A673 (cell line): Measurements from ENCODE around the gene DZANK1. TPM values are rescaled to one million over a fixed set of nuclear protein-coding genes. Genes with fewer than 3 reads are reported as not detected.
"Not testable (repeated sequence)": the region's sequence is repeated elsewhere in the genome, so short reads cannot be mapped to it uniquely, and the experiment has no call there.

ENCODE experiments used
- BruUV-seq: library from RNA; stranded (reverse); fragments of 400-500 nt; replicated peaks from 2 replicates; lab custom pipeline; 2021; lab: Mats Ljungman, UMichigan
- CTCF ChIA-PET: fragments of 300-600 bp; sonication (Branson Sonifier 250); formaldehyde crosslinking; loops from one replicate; lab custom pipeline; 2022; ENCODE audit warnings: antibody characterized with exemption; lab: Charles Lee
- POLR2A ChIA-PET: fragments of 300-600 bp; sonication (Branson Sonifier 250); formaldehyde crosslinking; loops from one replicate; lab custom pipeline; 2022; ENCODE audit warnings: antibody characterized with exemption; ENCODE audit not compliant: low non-redundant PET; lab: Charles Lee
- DNase-seq: peaks from one replicate; pipeline ENCODE4 v3.0.0-alpha.2; 2015; ENCODE audit warnings: low spot score
- H3K27ac ChIP-seq: fragments of 200-600 bp; sonication (generic); 2 replicates; pipeline ENCODE4 v1.5.1; 2016; ENCODE audit warnings: mixed run types, low read depth, mild to moderate bottlenecking, mixed read lengths, antibody characterized with exemption, low read length; ENCODE audit not compliant: poor library complexity, severe bottlenecking
- H3K27me3 ChIP-seq: fragments of 200-600 bp; sonication (generic); replicated peaks from 2 replicates; pipeline ENCODE4 v1.6.1; 2017; ENCODE audit warnings: mixed run types, low read depth, mild to moderate bottlenecking, mixed read lengths, antibody characterized with exemption, low read length; ENCODE audit not compliant: insufficient read depth, poor library complexity
- H3K36me3 ChIP-seq: fragments of 200-600 bp; sonication (generic); 2 replicates; pipeline ENCODE4 v1.6.1; 2016; ENCODE audit warnings: mixed run types, mild to moderate bottlenecking, mixed read lengths, antibody characterized with exemption, low read length; ENCODE audit not compliant: insufficient read depth, poor library complexity, severe bottlenecking
- H3K4me1 ChIP-seq: fragments of 200-600 bp; sonication (generic); 2 replicates; pipeline ENCODE4 v1.6.1; 2017; ENCODE audit warnings: mixed run types, mild to moderate bottlenecking, mixed read lengths, antibody characterized with exemption, low read length; ENCODE audit not compliant: insufficient read depth, poor library complexity, severe bottlenecking
- H3K4me3 ChIP-seq: fragments of 200-600 bp; sonication (generic); 2 replicates; pipeline ENCODE4 v1.5.1; 2016; ENCODE audit warnings: low read depth, mixed run types, mild to moderate bottlenecking, mixed read lengths, low read length; ENCODE audit not compliant: poor library complexity, severe bottlenecking
- H3K9me3 ChIP-seq: fragments of 200-600 bp; sonication (generic); 2 replicates; pipeline ENCODE4 v1.6.1; 2016; ENCODE audit warnings: mixed run types, low read depth, mild to moderate bottlenecking, mixed read lengths, antibody characterized with exemption, low read length; ENCODE audit not compliant: poor library complexity, severe bottlenecking
- CTCF ChIP-seq: fragments of 300-800, 200-600 bp; sonication (generic); conservative IDR thresholded peaks from 2 replicates; pipeline ENCODE4 v1.5.1; 2017; ENCODE audit warnings: low read depth, mild to moderate bottlenecking, antibody characterized with exemption, low read length, moderate library complexity, mixed read lengths
- EZH2 ChIP-seq: fragments of 200-600 bp; sonication (generic); IDR thresholded peaks from 2 replicates; pipeline ENCODE4 v1.6.1; 2017; ENCODE audit warnings: borderline replicate concordance, low read depth, mild to moderate bottlenecking, mixed read lengths, antibody characterized with exemption, low read length; ENCODE audit not compliant: poor library complexity, severe bottlenecking
- intact Hi-C: fragments of 100-400 bp; cut with micrococcal nuclease; formaldehyde crosslinking; loops from one replicate; pipeline ENCODE4 v1.10.0; 2022; ENCODE audit not compliant: unreplicated experiment
- total RNA-seq: library from RNA; stranded (reverse); gene quantifications from 2 replicates; pipeline ENCODE4 v1.2.3, GENCODE V29; 2021

The DZANK1 gene
- total RNA-seq, 1 experiment from 2014 or later: 3.9 TPM

- TF ChIP-seq CTCF (no peak), EZH2 (no peak)
- Histone ChIP-seq H3K9me3 (no peaks in the 10 kb centered on the region), H3K4me1 (no peaks in the 10 kb centered on the region), H3K4me3 (no peak overlapping the region), H3K27me3 (no peaks in the 10 kb centered on the region), H3K27ac (no peak overlapping the region), H3K36me3 (no peaks in the 10 kb centered on the region)
- no peak for DNase-seq
- CTCF ChIA-PET: no interaction called here
- intact Hi-C loops: no loop called here
- no TSS peak for BruUV-seq
- POLR2A ChIA-PET: no interaction called here
Measured at GRCh38 chr20:18400460-18400859, 66.4 kb downstream of the DZANK1 start.

GRCh38 chr20:18398713-18399112 is 68.1 kb downstream of the DZANK1 start:
- CTCF ChIA-PET, H3K4me3 ChIP-seq, H3K27ac ChIP-seq, POLR2A ChIA-PET, DNase-seq, H3K27me3 ChIP-seq, intact Hi-C loops, H3K36me3 ChIP-seq, BruUV-seq, H3K4me1 ChIP-seq, H3K9me3 ChIP-seq: not testable (repeated sequence)

- no TSS peak for BruUV-seq
- Histone ChIP-seq H3K4me1 (no peaks in the 10 kb centered on the region), H3K4me3 (no peak overlapping the region), H3K27ac (no peak overlapping the region), H3K27me3 (no peaks in the 10 kb centered on the region), H3K36me3 (no peaks in the 10 kb centered on the region), H3K9me3 (no peaks in the 10 kb centered on the region)
- DNase-seq: no peak
- POLR2A ChIA-PET: interaction anchor here (0.6 kb wide), 1 partner anchor 12 kb away, joined by 5 read pairs; no protein-coding TSS in a partner anchor
- CTCF ChIA-PET: no interaction called here
- TF ChIP-seq CTCF (no peak), EZH2 (no peak)
- intact Hi-C loops: no loop called here
Measured at GRCh38 chr20:18397030-18397429, 69.8 kb downstream of the DZANK1 start.

- CTCF ChIA-PET: no interaction called here
- POLR2A ChIA-PET: no interaction called here
- no peak overlapping the region for H3K27ac ChIP-seq
Measured at GRCh38 chr20:18395544-18395943, 71.3 kb downstream of the DZANK1 start.

More at GRCh38 chr20:18395544-18395943, 71.3 kb downstream of the DZANK1 start:
- no peak for TF ChIP-seq CTCF
- no peak for TF ChIP-seq EZH2
- no peaks in the 10 kb centered on the region for H3K27me3 ChIP-seq
- no peaks in the 10 kb centered on the region for H3K9me3 ChIP-seq
- no peak for DNase-seq
- no peaks in the 10 kb centered on the region for H3K36me3 ChIP-seq
- no peak overlapping the region for H3K4me3 ChIP-seq
- intact Hi-C loops: no loop called here
- no peaks in the 10 kb centered on the region for H3K4me1 ChIP-seq
- BruUV-seq: no TSS peak
